ENCODE measurements around the gene BRD1. TPM values are rescaled to one million over a fixed set of nuclear protein-coding genes. Genes with fewer than 3 reads are reported as not detected.

BRD1 gene
- total RNA-seq, 1 experiment from 2014 or later, result 31.3 TPM

DNA sequence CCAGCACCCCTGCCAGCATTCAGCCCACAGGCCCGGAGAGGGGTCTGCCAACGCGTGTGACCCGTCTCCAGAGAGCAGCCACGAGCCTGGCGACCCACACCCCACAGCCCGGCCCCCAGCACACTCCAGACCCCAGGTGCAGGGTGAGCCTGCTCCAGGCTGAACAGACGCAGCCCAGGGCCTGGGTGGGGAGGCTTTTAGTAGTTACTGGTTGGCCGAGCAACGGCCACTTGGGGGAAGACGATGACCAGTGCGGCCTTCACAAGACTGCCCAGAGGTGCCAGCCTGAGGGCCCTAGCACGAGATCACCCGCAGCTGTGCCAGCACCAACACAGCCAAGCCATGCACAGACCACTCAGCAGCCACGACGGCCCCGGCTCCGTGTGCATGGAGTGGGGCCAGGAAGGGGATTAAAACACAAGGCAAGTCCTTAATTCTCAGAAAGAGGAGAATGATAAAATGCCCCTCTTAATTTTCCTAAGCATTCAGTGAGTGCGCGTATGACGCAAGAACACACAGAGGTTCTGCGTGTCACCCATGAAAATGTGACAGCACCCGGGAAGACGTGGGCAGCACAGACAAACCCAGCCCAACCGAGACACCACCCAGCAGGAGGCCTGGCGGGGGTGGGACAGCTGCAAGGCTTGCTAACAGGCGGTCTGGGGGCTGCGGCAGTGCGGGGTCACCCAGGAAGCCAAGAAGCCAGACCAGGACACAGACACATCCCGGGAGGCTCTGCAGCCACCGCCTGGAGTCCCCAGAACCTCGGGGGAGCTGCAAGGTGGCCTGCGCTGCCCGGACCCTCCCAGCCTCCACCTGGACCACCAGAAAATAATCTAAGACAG is 47.6 kb downstream of the BRD1 start:
- H4K20me1 ChIP-seq (ENCODE audit: insufficient read depth), result no peaks in the 10 kb centered on the region
- H3K9ac ChIP-seq (ENCODE audit: low read length), result no peak overlapping the region
- no peak for DNase-seq (ENCODE audit: low read depth, low spot score)
- POLR2A ChIA-PET, result no interaction called here
- H3K27ac ChIP-seq (ENCODE audit: low read depth, low read length), result no peak overlapping the region
- H2AFZ ChIP-seq (ENCODE audit: low read depth, low read length, poor library complexity, severe bottlenecking), result no peak overlapping the region
- no peaks in the 10 kb centered on the region for H3K9me3 ChIP-seq (ENCODE audit: control insufficient read depth in 1 of 2, insufficient read depth in 1 of 2, low read depth in 1 of 2, low read length in 2 of 2)
- intact Hi-C loops (cut with micrococcal nuclease), result no loop called here
- no peak overlapping the region for H3K4me2 ChIP-seq (ENCODE audit: low read length)
- CTCF ChIA-PET, result no interaction called here
- ATAC-seq, result no peak
- TF ChIP-seq ELF1 (IDR thresholded peaks at IDR 0.05; ENCODE audit: borderline replicate concordance, low read depth) (no peak), EZH2 (IDR thresholded peaks at IDR 0.05) (no peak), EZH2phosphoT487 (IDR thresholded peaks at IDR 0.05; ENCODE audit: borderline replicate concordance) (no peak), POLR2AphosphoS5 (IDR thresholded peaks at IDR 0.05; ENCODE audit: low read depth, low read length) (no peak), RAD21 (IDR thresholded peaks at IDR 0.05; ENCODE audit: low read depth) (no peak), FOSL1 (IDR thresholded peaks at IDR 0.05; ENCODE audit: low read depth) (no peak), JUND (IDR thresholded peaks at IDR 0.05) (no peak)
- TF ChIP-seq, protein P1, sequence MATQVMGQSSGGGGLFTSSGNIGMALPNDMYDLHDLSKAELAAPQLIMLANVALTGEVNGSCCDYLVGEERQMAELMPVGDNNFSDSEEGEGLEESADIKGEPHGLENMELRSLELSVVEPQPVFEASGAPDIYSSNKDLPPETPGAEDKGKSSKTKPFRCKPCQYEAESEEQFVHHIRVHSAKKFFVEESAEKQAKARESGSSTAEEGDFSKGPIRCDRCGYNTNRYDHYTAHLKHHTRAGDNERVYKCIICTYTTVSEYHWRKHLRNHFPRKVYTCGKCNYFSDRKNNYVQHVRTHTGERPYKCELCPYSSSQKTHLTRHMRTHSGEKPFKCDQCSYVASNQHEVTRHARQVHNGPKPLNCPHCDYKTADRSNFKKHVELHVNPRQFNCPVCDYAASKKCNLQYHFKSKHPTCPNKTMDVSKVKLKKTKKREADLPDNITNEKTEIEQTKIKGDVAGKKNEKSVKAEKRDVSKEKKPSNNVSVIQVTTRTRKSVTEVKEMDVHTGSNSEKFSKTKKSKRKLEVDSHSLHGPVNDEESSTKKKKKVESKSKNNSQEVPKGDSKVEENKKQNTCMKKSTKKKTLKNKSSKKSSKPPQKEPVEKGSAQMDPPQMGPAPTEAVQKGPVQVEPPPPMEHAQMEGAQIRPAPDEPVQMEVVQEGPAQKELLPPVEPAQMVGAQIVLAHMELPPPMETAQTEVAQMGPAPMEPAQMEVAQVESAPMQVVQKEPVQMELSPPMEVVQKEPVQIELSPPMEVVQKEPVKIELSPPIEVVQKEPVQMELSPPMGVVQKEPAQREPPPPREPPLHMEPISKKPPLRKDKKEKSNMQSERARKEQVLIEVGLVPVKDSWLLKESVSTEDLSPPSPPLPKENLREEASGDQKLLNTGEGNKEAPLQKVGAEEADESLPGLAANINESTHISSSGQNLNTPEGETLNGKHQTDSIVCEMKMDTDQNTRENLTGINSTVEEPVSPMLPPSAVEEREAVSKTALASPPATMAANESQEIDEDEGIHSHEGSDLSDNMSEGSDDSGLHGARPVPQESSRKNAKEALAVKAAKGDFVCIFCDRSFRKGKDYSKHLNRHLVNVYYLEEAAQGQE (IDR thresholded peaks at IDR 0.05; ENCODE audit: low read depth), result no peak
- TF ChIP-seq, protein P2, sequence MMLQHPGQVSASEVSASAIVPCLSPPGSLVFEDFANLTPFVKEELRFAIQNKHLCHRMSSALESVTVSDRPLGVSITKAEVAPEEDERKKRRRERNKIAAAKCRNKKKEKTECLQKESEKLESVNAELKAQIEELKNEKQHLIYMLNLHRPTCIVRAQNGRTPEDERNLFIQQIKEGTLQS (IDR thresholded peaks at IDR 0.05), result no peak
- TF ChIP-seq, protein P3, sequence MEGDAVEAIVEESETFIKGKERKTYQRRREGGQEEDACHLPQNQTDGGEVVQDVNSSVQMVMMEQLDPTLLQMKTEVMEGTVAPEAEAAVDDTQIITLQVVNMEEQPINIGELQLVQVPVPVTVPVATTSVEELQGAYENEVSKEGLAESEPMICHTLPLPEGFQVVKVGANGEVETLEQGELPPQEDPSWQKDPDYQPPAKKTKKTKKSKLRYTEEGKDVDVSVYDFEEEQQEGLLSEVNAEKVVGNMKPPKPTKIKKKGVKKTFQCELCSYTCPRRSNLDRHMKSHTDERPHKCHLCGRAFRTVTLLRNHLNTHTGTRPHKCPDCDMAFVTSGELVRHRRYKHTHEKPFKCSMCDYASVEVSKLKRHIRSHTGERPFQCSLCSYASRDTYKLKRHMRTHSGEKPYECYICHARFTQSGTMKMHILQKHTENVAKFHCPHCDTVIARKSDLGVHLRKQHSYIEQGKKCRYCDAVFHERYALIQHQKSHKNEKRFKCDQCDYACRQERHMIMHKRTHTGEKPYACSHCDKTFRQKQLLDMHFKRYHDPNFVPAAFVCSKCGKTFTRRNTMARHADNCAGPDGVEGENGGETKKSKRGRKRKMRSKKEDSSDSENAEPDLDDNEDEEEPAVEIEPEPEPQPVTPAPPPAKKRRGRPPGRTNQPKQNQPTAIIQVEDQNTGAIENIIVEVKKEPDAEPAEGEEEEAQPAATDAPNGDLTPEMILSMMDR (IDR thresholded peaks at IDR 0.05 in 2 of 3, conservative IDR thresholded peaks at IDR 0.05 in 1 of 3; ENCODE audit: borderline replicate concordance in 1 of 3, insufficient read depth in 1 of 3, low read depth in 2 of 3, low read length in 2 of 3), result no peak
- no peaks in the 10 kb centered on the region for H3K4me1 ChIP-seq (ENCODE audit: control insufficient read depth in 1 of 2, insufficient read depth in 2 of 2, low read length in 2 of 2)
- peaks cover 5 to 11% of the 10 kb centered on the region in 2 experiments; a peak in 3 of 4 replicates for H3K36me3 ChIP-seq (ENCODE audit: control insufficient read depth in 1 of 2, insufficient read depth in 2 of 2, low read length in 2 of 2)
- no peaks in the 10 kb centered on the region for H3K9me2 ChIP-seq (ENCODE audit: insufficient read depth)
- no peaks in the 10 kb centered on the region for H3K27me3 ChIP-seq (ENCODE audit: insufficient read depth, low read length)
- peaks cover 44% of the 10 kb centered on the region for H3K79me2 ChIP-seq (ENCODE audit: insufficient read depth, low read length)
- no TSS peak for BruUV-seq (replicated peaks)
- RAD21 ChIA-PET (ENCODE audit: low non-redundant PET in 1 of 2, low total read pairs in 2 of 2, uncharacterized antibody in 2 of 2, unreplicated experiment in 2 of 2), result no interaction called here
- no peak overlapping the region for H3K4me3 ChIP-seq (replicated peaks in 1 of 2; ENCODE audit: low read depth in 1 of 2, low read length in 2 of 2)
